ENCODE results near the gene S1PR4.
A peak's percentile ranks its signal among the peaks of the same experiment; 100 is the strongest.
"Not testable (repeated sequence)": the region's sequence is repeated elsewhere in the genome, so short reads cannot be mapped to it uniquely, and the experiment has no call there.

Gene S1PR4

DNA sequence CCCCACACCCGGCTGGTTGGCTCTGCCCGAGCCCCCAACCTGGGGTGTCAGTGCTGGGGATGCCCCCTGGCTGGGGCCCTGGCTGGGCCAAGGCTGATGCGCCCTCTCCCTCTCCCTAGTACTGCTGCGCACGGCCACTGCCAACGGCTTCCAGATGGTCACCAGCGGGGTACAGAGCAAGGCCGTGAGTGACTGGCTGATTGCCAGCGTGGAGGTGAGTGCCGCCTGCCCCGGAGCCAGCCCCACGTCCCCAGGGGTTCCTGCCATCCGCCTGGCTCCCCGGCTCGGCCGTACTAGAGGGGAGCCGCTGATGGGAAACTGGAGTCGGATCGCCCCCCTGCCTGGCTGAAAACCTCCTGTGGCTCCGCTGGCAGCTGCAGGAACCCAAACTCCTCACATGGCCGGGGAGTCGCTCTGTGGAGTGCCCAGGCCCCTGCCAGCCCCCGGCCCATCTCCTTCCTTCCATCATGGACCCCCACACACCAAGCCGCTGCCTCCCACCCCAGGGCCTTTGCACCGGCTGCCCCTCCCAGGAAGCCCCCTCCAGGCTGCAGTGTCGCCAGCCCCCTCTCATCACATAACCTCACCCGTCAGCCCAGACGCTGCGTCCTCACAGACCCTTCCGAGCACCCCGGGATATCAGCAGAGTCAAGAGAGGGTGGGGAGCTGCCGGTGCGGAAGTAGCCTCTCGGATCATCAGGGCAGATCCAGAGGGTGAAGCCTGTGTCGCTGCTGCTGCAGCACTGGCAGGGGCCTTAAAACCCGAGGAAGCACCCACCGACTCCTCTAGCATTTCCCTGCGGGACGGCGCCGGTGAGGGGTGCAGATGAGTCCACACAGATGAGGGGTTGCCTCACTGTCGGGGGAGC, 17.7 kb downstream of the S1PR4 start:
- no peak for DNase-seq

DNA sequence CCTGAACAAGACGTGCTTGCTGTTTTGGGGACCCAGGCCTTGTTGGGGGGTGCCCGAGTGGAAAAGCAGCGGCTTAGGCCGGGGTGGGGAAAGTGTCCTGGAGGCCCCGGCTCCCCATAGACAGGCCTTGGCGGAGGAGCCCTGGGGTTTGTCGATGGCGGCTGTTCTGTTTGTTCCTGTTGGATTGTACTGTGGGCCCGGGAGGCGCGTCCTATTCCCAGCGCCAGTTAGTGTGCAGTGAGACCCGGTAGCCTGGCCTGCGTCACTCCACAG, 18.3 kb downstream of the S1PR4 start:
- DNase-seq = no peak

DNA sequence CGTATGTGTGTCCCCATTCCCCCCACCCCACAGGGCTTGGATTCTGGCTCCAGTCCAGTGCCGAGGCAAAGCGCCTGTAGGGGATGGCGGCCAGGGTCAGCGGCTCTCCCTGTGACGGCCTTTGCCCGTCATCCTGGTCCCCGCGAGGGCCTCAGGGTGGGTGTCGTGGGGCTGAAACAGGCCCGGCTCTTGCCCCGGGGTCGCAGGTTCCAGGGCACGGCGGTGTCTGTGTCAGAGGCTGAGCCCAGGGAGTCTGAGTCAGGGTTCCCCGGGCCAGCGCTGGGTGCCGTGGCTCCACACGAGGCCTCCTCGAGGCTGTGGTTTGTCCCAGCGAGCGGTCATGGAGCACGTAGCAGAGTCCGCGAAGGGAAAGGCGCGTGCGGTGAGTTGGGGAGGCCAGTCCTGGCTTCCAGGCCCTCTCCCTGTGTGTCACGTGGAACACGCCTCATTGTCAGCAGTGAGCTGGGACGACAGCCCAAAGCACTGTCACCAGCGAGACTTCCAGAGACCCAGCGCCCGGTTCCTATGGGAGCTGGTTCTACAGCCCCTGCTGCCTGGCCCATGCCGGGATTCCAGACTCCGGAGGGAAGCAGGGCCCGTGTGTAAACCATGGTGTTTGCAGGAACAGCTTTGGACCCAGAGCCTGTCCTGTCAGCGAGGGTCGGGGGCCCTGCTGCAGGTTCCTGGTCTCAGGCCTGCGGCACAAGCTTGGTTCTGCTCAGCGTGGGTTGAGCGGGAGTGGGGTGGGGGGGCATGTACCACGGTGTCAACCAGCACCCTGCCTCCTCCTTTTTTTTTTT, 20.5 kb downstream of the S1PR4 start:
- no peak for DNase-seq

DNA sequence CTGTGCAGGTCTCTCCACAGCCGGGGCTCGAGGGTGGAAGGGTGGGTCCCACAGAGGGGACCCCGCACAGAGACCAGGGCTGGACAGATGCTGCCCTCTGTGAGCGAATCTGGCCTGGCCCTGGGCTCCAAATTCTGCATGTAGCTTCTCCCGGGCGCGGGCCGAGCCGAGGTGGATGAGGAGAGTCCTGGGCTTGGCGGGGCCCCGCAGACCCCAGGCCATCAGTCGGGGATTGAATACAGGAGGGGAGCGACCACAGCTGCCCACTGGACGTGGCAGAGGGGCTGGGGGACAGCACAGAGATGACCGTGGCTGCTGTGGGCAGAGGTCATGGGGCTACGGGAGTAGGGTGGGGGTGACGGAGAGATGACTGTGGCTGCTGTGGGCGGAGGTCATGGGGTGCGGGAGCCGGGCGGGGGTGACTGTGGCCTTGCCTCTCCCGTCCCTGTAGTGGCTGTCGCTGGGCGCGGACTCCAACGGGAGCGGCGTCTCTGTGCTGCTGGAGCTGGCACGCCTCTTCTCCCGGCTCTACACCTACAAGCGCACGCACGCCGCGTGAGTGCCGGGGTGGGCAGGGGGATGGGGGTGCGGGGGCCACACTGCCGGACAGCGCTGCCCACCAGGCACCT, 22.6 kb downstream of the S1PR4 start:
- no peak for DNase-seq

DNA sequence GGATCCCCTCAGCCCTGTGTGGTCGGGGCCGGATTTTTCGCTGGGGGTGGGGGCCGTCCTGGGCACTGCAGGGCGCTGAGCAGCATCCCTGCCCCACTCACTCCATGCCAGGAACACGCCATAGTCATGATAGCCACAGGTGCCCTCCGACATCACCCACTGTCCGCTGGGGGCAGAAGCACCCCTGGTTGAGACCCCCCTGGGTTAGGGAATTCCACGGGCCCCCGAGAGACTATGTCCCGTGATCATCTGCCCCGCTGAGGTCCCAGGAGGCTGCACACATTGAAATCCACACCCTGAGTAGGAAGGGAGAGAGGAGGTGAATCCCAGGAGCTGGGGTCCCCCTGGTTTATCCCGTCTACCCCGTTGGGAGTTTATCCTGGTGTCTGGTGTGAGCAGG, 23.3 kb downstream of the S1PR4 start:
- DNase-seq = no peak

DNA sequence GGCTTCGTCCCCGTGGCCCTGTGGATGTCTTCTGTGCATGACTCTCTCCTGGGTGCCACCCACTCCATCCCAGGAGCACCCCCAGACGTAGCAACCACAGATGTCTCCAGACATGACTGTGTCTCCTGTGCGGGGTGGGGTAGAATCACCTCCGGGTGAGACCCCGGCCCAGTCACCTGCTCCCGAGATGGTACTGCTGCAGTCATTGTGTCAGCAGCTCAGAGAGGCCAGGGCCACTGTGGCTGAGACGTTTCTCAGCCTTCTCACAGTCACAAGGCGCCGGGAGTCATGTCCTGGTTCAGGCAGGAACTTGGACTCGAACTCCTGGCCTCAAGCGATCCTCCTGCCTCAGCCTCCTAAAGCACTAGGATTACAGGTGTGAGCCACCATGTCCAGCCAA, 23.8 kb downstream of the S1PR4 start:
- no peak for DNase-seq

DNA sequence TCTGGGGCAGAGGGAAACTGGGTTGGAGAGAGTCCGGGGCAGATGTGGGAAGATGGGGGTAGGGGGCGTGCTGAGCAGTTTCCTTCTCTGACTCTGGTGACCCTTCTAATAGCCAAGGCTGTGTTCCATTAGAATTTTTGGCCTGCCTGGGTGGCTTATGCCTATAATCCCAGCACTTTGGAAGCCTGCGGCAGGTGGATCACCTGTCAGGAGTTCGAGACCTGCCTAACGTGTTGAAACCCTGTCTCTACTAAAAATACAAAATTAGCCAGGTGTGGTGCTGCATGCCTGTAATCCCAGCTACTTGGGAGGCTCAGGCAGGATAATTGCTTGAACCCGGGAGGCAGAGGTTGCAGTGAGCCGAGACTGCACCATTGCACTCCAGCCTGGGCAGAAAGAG, 24.3 kb downstream of the S1PR4 start:
- DNase-seq = not testable (repeated sequence)

DNA sequence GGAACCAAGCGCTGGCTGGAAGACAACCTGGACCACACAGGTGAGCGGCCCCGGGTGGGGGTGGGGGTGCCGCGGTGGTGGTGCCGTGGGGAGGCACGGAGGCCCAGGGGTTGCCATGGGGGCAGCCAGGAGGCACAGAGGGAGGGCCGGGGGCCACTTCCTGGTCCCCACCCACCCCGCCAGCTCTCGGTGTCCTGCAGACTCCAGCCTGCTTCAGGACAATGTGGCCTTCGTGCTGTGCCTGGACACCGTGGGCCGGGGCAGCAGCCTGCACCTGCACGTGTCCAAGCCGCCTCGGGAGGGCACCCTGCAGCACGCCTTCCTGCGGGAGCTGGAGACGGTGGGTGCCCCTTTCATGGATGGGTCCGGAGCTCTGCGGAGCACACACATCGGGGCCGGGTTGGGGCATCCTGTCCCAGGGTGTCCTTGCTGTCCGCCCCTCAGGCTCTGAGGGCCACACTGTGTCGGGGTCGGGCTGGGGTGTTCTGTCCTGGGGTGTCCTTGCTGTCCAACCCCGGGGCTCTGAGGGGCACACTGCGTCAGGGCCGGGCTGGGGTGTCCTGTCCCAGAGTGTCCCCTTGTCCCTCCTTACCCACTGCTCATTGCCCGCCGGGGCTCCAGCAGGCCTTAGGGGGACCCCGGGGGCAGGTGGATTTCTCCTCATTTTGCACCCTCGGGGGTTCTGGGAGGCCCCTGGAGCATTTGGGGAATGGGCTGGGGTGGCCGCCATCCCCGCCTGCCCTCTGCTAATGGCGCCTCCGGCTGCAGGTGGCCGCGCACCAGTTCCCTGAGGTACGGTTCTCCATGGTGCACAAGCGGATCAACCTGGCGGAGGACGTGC, 25.5 kb downstream of the S1PR4 start:
- no peak for DNase-seq

DNA sequence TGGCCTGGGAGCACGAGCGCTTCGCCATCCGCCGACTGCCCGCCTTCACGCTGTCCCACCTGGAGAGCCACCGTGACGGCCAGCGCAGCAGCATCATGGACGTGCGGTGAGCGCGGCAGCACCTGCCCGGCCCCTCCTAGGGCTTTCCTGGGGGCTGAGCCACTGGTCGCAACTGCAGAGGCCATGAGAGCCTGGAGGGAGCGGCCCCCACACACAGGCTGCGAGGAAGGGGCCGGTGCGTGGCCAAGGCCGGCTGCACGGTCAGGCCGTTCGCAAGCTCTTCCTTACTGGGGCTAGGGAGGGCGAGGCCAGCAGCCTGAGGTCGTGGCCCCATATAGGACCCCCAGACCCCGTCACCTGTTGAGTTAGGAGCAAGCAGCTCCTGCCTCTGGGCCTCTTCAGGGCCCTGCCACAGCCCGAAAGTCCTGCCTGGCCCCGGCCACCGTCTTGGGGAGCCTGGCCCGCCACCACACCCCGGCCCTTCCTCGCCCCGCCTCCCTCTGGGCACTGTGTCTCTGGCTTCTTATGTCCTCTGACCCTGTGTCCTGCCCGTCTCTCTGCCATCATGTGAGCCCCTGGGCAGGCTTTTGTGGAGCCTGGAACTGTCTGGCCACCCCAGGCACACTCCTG, 26.2 kb downstream of the S1PR4 start:
- no peak for DNase-seq

DNA sequence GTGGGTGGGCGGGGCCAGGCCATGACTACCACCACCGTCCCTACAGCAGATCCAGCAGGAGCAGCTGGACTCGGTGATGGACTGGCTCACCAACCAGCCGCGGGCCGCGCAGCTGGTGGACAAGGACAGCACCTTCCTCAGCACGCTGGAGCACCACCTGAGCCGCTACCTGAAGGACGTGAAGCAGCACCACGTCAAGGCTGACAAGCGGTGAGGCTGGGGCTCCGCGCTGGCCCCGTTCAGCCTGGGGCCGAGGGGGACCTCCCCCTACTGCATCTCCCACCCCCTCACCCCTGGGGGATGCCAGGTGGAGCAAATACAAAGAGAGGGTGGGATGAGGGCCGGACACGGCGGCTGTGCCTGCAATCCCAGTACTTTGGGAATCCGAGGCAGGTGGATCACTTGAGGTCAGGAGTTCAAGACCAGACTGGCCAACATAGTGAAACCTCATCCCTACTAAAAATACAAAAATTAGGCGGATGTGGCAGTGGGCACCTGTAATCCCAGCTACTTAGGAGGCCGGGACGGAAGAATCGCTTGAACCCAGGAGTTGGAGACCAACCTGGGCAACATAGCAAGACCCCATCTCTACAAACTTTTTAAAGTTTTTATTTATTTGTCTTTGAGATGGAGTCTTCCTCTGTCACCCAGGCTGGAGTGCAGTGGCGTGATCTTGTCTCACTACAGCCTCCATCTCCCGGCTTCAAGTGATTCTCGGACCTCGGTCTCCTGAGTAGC, 27.8 kb downstream of the S1PR4 start:
- DNase-seq = no peak

DNA sequence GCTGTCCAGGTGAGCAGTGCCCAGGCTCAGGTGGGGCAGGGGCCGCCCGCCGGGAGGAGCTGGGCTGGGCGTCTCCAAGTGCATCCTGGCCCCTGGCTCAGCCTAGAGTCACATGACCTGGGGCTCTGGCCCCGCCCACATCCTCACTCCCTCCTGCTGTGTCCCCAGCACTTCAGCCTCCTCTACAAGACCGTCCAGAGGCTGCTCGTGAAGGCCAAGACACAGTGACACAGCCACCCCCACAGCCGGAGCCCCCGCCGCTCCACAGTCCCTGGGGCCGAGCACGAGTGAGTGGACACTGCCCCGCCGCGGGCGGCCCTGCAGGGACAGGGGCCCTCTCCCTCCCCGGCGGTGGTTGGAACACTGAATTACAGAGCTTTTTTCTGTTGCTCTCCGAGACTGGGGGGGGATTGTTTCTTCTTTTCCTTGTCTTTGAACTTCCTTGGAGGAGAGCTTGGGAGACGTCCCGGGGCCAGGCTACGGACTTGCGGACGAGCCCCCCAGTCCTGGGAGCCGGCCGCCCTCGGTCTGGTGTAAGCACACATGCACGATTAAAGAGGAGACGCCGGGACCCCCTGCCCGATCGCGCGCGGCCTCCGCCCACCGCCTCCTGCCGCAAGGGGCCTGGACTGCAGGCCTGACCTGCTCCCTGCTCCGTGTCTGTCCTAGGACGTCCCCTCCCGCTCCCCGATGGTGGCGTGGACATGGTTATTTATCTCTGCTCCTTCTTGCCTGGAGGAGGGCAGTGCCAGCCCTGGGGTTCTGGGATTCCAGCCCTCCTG, 29.1 kb downstream of the S1PR4 start:
- DNase-seq = no peak

DNA sequence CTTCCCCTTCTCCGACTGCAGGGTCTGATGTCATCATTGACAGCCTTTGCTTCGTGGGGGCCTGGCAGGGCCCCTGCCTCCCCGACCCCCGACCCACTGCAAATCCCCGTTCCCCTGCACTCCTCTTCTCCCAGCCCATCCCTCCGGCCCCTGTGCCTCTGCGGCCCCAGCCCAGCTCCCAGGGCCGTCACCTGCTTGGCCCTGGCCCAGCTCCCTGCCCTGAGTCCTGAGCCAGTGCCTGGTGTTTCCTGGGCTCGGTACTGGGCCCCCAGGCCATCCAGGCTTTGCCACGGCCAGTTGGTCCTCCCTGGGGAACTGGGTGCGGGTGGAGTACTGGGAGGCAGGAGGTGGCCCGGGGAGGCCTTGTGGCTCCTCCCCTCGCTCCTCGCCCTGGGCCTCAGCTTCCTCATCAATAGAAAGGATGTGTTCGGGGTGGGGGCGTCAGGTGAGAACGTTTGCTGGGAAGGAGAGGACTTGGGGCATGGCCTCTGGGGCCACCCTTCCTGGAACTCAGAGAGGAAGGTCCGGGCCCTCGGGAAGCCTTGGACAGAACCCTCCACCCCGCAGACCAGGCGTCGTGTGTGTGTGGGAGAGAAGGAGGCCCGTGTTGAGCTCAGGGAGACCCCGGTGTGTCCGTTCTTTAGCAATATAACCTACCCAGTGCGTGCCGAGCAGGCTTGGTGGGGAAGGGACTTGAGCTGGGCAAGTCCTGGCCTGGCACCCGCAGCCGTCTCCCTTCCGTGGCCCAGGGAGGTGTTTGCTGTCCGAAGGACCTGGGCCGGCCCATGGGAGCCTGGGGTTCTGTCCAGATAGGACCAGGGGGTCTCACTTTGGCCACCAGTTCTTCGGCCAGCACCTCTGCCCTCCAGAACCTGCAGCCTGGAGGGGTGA, 30.0 kb downstream of the S1PR4 start:
- DNase-seq = no peak

DNA sequence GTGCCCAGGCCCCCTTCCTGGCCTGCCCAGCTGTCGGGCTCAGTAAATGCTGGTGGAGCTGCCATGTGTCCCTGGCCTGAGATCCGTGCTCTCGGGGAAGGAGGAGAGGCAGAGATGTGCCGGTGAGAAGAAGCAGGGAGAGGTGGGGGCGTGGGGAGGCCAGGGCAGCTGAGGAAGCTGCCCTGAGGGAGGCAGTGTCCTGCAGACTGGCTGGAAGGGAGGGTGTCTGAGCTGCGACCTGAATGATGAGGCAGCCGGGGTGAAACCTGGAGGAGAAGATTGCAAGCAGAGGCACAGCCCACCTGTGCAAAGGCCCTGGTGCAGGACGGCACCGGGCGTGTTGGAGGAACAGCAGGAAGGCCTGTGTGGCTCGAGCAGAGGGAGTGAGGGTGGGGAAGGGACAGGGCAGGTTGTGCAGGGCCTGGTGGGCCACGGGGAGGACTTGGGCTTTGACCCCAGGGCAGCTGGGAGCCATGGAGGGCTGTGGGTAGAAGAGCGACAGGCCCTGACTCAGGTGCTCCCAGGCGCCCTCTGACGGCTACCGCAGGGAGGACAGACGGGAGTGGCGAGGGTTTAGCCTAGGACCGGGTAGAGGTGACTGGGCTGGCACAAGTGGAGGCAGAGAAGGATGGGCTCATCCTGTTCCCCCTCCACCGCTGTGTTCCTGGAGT, 31.9 kb downstream of the S1PR4 start:
- peak; percentile 69 for DNase-seq

DNA sequence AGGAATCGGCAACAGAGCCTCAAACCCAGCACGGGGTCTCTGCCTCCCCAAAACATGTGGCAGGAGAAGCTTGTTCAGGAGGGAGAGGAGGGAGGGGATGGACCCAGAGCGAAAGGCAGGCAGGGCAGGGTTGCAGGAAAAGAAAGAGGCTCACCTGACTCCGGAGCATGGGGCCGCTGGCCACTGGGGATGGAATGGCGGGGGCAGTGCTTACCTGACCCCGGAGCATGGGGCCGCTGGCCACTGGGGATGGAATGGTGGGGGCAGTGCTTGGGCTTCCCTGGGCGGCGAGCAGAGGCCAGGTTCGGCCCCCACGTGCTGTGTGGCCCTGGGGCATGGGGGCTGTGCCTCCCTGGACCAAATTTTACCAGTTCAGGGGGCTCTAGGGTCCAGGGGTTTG, 32.6 kb downstream of the S1PR4 start:
- DNase-seq = no peak

DNA sequence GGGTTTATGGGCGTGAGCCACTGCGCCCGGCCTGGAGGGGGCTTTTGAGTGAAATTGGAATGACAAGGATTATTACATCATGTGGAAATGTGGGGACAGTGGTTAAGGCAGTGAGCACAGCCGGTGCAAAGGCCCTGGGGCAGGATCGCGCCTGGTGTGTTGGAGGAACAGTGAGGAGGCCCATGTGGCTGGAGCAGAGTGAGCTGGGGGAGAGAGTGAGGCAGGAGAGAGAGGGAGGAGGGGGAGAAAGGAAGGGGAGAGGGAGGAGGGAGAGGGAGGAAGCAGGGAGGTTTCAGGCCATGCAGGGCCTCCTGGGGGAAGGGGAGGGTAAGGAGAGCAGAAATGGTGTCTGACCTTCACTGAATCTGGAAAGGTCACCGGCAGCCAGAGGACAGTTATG, 34.6 kb downstream of the S1PR4 start:
- no peak for DNase-seq

DNA sequence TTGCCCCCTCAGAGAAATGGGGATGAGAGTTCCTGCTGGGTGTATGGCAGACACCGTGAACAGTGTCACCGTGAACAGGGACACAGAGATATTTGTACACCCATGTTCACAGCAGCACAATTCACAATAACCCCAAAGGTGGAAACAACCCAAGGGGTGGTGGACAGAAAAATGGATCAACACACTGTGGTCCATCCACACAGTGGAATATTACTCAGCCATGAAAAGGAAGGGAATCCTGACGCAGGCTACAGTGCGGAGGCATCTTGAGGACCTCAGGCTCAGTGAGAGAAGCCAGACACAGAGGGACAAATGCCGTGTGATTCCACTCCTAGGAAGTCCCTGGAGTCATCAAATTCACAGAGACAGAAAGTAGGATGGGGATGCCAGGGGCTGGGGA, 38.3 kb downstream of the S1PR4 start:
- DNase-seq = no peak

DNA sequence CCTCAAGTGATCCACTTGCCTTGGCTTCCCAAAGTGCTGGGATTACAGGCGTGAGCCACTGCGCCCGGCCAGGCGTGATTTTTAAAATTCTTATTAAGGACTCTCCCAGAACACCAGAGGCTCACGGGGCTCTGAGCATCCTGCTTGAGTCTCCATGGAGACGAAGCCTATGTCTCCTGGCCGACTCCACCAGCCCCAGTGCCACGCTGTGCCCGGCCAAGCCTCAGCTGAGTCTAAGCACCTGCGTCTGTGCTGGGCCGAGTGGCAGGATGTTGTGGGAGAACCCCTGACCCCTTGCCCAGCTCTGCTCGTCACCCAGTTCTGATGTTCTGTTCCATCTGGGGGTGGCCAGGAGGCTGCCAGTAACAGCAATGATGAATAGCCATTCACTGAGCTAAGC, 42.0 kb downstream of the S1PR4 start:
- no peak for DNase-seq

DNA sequence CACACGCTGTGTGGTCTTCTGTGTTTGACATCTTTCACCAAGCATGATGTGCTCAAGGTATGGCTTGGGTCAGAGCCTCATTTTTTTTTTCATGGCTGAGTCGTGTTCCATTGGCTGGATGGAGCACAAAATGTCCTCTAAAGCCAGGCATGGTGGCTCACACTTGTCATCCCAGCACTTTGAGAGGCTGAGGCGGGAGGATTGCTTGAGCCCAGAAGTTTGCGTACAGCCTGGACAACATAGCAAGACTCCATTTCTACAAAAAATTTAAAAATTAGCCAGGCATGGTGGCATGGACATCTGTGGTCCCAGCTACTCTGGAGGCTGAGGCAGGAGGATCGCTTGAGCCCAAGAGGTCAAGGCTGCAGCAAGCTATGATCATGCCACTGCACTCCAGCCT, 43.0 kb downstream of the S1PR4 start:
- DNase-seq = not testable (repeated sequence)

DNA sequence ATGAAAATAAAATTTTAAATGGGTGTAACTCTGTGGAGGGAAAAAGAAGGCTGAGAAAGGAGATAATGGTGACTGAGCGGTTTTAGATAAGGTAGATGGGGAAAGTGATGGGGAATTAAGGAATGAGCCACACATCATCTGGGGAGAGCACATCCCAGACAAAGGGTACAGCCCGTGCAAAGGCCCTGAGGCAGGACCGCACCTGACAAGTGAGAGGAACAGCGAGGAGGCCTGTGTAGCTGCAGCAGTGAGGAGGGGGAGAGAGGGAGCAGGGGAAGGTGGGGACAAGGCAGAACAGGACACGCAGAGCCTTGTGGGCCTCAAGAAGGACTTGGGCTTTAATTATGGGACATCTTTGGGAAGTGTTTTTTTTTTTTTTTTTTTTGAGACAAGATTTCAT, 44.1 kb downstream of the S1PR4 start:
- no peak for DNase-seq
